Astrocyte (in vitro differentiated cells and primary cell): ENCODE data around the gene RAX.

Source experiments
- CTCF ChIP-seq: IDR thresholded peaks from 2 replicates; pipeline ENCODE4 v1.5.1; 2011; ENCODE audit warnings: low read depth, mild to moderate bottlenecking, inconsistent platforms, low read length, moderate library complexity; ENCODE audit not compliant: insufficient read depth
- EZH2 ChIP-seq: IDR thresholded peaks from 2 replicates; pipeline ENCODE4 v1.6.1; 2012; ENCODE audit warnings: mild to moderate bottlenecking, low read length, inconsistent platforms; ENCODE audit not compliant: insufficient read depth

GRCh38 chr18:59311631-59312030, 38.4 kb upstream of the RAX start:
- TF ChIP-seq CTCF (no peak), EZH2 (no peak)
